ENCODE data around the gene FCHO2. TPM values are rescaled to one million over a fixed set of nuclear protein-coding genes. Genes with fewer than 3 reads are reported as not detected.

Gene FCHO2
- total and polyA plus RNA-seq, 2 donors (not counting 3 experiments of a cell fraction or from before 2014, with no cell fraction given) = 12.0 to 25.2 TPM

DNA sequence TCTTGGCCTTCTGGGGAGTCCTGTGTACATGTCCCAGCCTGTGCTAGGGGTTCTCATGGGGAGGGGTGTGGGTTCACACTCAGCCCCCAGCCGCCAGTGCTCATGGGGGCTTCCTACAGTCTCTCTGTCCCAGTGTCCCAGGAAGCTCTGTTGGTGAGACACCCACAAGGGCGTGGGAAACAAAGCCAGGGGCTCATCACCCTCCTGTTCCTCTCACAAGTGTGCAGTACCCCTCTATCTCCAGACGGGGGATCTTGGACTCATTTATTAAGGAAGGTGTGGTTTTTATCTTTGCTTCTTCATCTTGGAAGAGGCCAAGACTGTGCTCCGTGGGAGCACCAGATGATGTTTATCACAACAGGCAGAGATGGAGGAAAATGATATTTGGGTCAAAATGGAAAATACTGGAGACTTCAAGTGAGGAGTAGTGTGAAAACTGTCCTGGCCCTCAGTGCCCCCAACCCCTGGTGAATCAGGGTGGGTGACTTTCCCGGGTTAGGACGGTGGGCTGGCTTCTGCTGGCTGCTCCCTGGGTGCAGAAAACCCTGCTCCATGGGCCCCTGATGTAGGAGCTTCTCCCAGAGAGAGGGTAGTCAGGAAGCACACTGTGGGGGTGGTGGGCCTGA, 179.7 kb downstream of the FCHO2 start:
- H3K27me3 ChIP-seq (ENCODE audit: control insufficient read depth in 2 of 2, insufficient read depth in 2 of 2, low read length in 2 of 2) = peaks cover 0 to 1% of the 10 kb centered on the region in 2 experiments
- no peak overlapping the region for H3K4me2 ChIP-seq (ENCODE audit: insufficient read depth, low read length)
- no peaks in the 10 kb centered on the region for H3K4me1 ChIP-seq (ENCODE audit: control insufficient read depth, extremely low read depth, insufficient read depth, low read length)
- ChIA-PET CTCF (interaction anchor here (1.0 to 4.3 kb wide), 6 partner anchors 8 to 74 kb away, joined by 3 to 28 read pairs (median 8); no protein-coding TSS in a partner anchor), POLR2A (no interaction called here)
- TF ChIP-seq, protein P1, sequence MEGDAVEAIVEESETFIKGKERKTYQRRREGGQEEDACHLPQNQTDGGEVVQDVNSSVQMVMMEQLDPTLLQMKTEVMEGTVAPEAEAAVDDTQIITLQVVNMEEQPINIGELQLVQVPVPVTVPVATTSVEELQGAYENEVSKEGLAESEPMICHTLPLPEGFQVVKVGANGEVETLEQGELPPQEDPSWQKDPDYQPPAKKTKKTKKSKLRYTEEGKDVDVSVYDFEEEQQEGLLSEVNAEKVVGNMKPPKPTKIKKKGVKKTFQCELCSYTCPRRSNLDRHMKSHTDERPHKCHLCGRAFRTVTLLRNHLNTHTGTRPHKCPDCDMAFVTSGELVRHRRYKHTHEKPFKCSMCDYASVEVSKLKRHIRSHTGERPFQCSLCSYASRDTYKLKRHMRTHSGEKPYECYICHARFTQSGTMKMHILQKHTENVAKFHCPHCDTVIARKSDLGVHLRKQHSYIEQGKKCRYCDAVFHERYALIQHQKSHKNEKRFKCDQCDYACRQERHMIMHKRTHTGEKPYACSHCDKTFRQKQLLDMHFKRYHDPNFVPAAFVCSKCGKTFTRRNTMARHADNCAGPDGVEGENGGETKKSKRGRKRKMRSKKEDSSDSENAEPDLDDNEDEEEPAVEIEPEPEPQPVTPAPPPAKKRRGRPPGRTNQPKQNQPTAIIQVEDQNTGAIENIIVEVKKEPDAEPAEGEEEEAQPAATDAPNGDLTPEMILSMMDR (IDR thresholded peaks at IDR 0.05; ENCODE audit: extremely low read depth in 1 of 2, insufficient read depth in 1 of 2, low read depth in 1 of 2, low read length in 2 of 2) = peak; percentile 27 to 33
- no peak for TF ChIP-seq JUN (IDR thresholded peaks at IDR 0.05; ENCODE audit: borderline replicate concordance, insufficient read depth, insufficient read length, low read depth)
- dilution Hi-C loops (cut with MboI; ENCODE audit: extremely low pct_ligation_motif_present, low sequenced_read_pairs) = no loop called here
- H3K79me2 ChIP-seq (ENCODE audit: control insufficient read depth, insufficient read depth, low read length) = no peaks in the 10 kb centered on the region
- DNase-seq (ENCODE audit: low read depth, low spot score) (peak; percentile 16), FAIRE-seq (no peak)
- no TSS peak for BruUV-seq (replicated peaks)
- intact Hi-C loops (cut with micrococcal nuclease) = loop anchor here (1.0 kb wide), 2 partner anchors 35 to 67 kb away; no protein-coding TSS in a partner anchor
- no peak overlapping the region for H3K4me3 ChIP-seq (replicated peaks in 1 of 3; ENCODE audit: insufficient read depth in 1 of 3, low read depth in 1 of 3, low read length in 3 of 3)
- H2AFZ ChIP-seq (ENCODE audit: low read depth, low read length) = no peak overlapping the region
- H4K20me1 ChIP-seq (replicated peaks; ENCODE audit: control insufficient read depth, extremely low read depth, insufficient read depth, low read length) = no peaks in the 10 kb centered on the region
- no peaks in the 10 kb centered on the region for H3K9me1 ChIP-seq (replicated peaks; ENCODE audit: control insufficient read depth, extremely low read depth, insufficient read depth, low read length)
- no peak overlapping the region for H3K9ac ChIP-seq (replicated peaks; ENCODE audit: extremely low read depth, insufficient read depth, low read length)
- no peaks in the 10 kb centered on the region for H3K9me3 ChIP-seq (replicated peaks; ENCODE audit: control insufficient read depth, insufficient read depth, low read length)
- H3K27ac ChIP-seq (ENCODE audit: insufficient read depth, low read depth, low read length) = no peak overlapping the region
- H3K36me3 ChIP-seq (ENCODE audit: control insufficient read depth in 2 of 2, extremely low read depth in 1 of 2, insufficient read depth in 2 of 2, low read length in 2 of 2) = no peaks in the 10 kb centered on the region

DNA sequence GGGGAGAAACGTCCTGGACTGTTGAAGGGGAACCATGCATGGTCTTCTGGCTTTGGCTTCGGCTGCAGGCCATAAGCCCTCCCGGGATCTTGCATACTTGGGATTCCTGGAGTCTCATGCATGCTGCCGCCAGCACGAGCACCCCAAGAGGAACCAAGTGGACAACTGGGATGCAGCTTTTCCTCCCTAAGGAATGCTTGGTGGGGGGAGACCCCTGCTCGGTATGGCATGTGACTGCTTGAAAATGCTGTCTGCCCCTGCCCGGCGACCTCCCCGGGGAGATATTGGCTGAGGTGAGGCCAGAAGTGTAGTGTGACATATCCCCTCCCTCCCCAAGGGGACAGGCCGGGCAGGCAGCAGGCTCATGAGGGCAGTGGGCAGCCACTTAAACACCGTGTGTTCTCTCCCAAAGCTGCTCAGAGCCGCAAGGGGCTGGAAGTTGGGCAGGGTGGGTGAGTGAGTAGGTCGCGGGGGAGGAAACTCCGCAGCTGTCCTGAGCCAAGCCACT, 180.3 kb downstream of the FCHO2 start:
- FAIRE-seq (no peak), DNase-seq (ENCODE audit: low read depth, low spot score) (no peak)
- Histone ChIP-seq H3K4me3 (replicated peaks in 1 of 3; ENCODE audit: insufficient read depth in 1 of 3, low read depth in 1 of 3, low read length in 3 of 3) (no peak overlapping the region), H3K9ac (replicated peaks; ENCODE audit: extremely low read depth, insufficient read depth, low read length) (no peak overlapping the region), H2AFZ (ENCODE audit: low read depth, low read length) (no peak overlapping the region), H4K20me1 (replicated peaks; ENCODE audit: control insufficient read depth, extremely low read depth, insufficient read depth, low read length) (no peaks in the 10 kb centered on the region), H3K9me1 (replicated peaks; ENCODE audit: control insufficient read depth, extremely low read depth, insufficient read depth, low read length) (no peaks in the 10 kb centered on the region), H3K36me3 (ENCODE audit: control insufficient read depth in 2 of 2, extremely low read depth in 1 of 2, insufficient read depth in 2 of 2, low read length in 2 of 2) (no peaks in the 10 kb centered on the region), H3K27me3 (ENCODE audit: control insufficient read depth in 2 of 2, insufficient read depth in 2 of 2, low read length in 2 of 2) (peaks cover 1 to 2% of the 10 kb centered on the region in 2 experiments), H3K4me2 (ENCODE audit: insufficient read depth, low read length) (no peak overlapping the region), H3K79me2 (ENCODE audit: control insufficient read depth, insufficient read depth, low read length) (no peaks in the 10 kb centered on the region), H3K27ac (ENCODE audit: insufficient read depth, low read depth, low read length) (no peak overlapping the region), H3K9me3 (replicated peaks; ENCODE audit: control insufficient read depth, insufficient read depth, low read length) (no peaks in the 10 kb centered on the region), H3K4me1 (ENCODE audit: control insufficient read depth, extremely low read depth, insufficient read depth, low read length) (no peaks in the 10 kb centered on the region)
- dilution Hi-C loops (cut with MboI; ENCODE audit: extremely low pct_ligation_motif_present, low sequenced_read_pairs) = no loop called here
- TF ChIP-seq FOS (IDR thresholded peaks at IDR 0.05; ENCODE audit: borderline replicate concordance, insufficient read depth, low read length) (no peak), JUN (IDR thresholded peaks at IDR 0.05; ENCODE audit: borderline replicate concordance, insufficient read depth, insufficient read length, low read depth) (no peak), GATA2 (IDR thresholded peaks at IDR 0.05; ENCODE audit: insufficient read depth, insufficient read length, low read depth, low read length) (no peak)
- TF ChIP-seq, protein P2, sequence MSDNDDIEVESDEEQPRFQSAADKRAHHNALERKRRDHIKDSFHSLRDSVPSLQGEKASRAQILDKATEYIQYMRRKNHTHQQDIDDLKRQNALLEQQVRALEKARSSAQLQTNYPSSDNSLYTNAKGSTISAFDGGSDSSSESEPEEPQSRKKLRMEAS (IDR thresholded peaks at IDR 0.05; ENCODE audit: insufficient read depth, insufficient read length) = no peak
- CTCF ChIA-PET = interaction anchor here (1.1 to 4.3 kb wide), 4 partner anchors 9 to 74 kb away, joined by 3 to 28 read pairs (median 8); no protein-coding TSS in a partner anchor
- POLR2A ChIA-PET = no interaction called here
- intact Hi-C loops (cut with micrococcal nuclease) = no loop called here
- no TSS peak for BruUV-seq (replicated peaks)
